OCI-LY3 (cell line): ENCODE data around the gene DUT.

ENCODE experiments used
- CTCF ChIP-seq: fragments of 200-600, 300-600 bp; sonication (generic); IDR thresholded peaks from 2 replicates; pipeline ENCODE4 v1.5.1; 2014; ENCODE audit warnings: antibody characterized with exemption, low read length, low read depth
- EZH2phosphoT487 ChIP-seq: fragments of 200-600 bp; shearing (Covaris generic); IDR thresholded peaks from 2 replicates; pipeline ENCODE4 v1.6.1; 2018; ENCODE audit warnings: antibody characterized with exemption, mixed run types, low read depth

GRCh38 chr15:48337607-48338006 is 6.4 kb downstream of the DUT start:
- TF ChIP-seq CTCF (no peak), EZH2phosphoT487 (no peak)
